ENCODE measurements around the gene PCCA.

- no peak for TF ChIP-seq BHLHE40 (IDR thresholded peaks at IDR 0.05; ENCODE audit: borderline replicate concordance)
- TF ChIP-seq SUZ12 (IDR thresholded peaks at IDR 0.05): no peak
- TF ChIP-seq HDGF (IDR thresholded peaks at IDR 0.05; ENCODE audit: borderline replicate concordance): no peak
- no peak for TF ChIP-seq SP1 (IDR thresholded peaks at IDR 0.05)
- TF ChIP-seq NFRKB (IDR thresholded peaks at IDR 0.05): no peak
- no peak for TF ChIP-seq CTBP1 (IDR thresholded peaks at IDR 0.05; ENCODE audit: borderline replicate concordance)
- TF ChIP-seq FOXM1 (IDR thresholded peaks at IDR 0.05; ENCODE audit: borderline replicate concordance): no peak
Observed at GRCh38 chr13:100203696-100204367, 114.9 kb downstream of the PCCA start.
